Activated effector memory CD4-positive, alpha-beta T cell treated with Interleukin-2 at 50 U/mL for 16 hours (primary cell): ENCODE results near the gene PRR18.

Experiments used
- DNase-seq: peaks from one replicate; pipeline ENCODE4 v3.0.0-alpha.2; 2020

Gene PRR18

DNA sequence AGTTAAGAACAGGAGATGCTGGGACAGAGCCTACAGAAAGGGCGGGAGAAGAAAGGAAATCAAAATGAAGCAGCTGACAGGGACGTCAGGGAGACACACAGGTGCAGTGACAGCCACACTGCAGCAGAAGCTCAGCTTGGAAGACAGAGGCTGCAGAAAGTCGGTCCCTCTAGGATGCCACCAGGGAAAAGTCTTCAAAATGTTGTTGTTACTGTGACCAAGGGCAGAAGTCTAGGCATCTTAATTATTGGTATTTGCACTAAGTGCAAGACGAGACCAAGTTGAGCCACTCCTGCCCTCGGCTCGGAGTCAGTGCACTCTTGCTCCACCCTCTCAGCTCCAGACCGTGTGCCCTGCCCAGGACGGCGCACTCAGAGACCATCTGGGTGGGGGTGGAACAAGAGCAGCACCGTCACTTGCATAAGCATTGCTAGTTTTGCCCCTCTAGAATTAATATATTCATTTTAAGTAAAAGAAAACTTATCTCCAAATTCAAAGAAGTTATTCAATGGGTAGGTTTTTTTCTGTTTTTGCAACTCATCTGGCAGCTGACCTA lies 2.6 kb downstream of the PRR18 start:
- DNase-seq = no peak

DNA sequence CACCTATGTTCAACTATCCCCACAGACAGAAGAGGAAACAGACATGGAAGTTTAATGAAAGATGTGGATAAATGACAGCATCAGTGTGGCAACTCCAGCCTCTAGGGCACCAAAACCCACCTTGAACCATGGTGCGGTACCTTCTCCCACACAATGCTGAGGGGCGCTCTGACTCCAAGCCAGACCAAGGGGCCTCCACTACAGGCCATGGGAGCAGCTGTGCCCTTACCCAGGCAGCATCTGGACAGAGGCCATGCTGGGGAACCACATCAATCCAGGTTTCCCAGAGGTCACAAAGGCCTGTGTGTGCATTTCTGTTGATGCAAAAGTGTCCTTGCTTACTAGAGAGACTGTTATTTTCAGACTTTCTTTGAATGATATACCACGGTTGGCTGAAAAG lies 4.1 kb downstream of the PRR18 start:
- DNase-seq = no peak

DNA sequence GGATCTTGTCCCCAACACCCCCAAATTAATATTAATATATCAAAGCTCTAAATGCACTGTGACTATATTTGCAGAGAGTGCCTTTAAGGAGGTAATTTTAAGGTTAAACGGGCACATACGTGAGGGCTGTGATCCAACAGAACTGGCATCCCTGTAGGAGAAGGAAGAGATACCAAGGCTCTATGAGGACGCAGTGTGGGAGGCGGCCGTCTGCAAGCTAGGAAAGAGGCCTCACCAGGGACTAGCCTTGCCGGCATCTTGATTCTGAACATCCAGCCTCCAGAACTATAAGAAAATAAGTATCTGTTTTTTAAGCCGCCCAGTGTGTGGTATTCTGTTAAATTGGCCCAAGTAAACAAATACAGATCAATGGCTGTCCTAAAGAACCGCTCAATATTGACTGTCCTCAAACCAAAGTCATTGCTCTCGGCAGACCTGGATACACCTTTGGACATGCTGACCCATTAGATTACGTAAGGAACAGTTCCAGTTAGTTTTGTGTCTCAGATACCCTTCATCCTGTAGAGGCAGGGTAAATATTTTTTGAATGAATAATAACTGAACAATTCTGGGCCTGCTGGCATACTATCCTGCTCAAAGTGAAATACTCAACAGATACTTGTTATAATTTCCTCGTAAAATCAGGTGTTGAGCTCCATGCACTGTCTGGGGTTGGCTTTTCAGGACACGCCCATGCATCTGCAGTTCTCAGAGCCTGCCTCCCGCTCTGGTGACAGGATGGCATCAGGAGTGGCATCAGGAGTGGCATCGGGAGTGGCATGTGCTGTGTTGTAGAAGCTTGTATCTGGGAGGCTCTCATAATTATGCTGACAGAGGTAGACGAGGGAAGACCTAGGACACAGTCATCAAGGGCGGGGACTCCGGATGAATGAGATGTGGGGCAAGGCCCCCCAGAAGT lies 6.3 kb downstream of the PRR18 start:
- DNase-seq = no peak

DNA sequence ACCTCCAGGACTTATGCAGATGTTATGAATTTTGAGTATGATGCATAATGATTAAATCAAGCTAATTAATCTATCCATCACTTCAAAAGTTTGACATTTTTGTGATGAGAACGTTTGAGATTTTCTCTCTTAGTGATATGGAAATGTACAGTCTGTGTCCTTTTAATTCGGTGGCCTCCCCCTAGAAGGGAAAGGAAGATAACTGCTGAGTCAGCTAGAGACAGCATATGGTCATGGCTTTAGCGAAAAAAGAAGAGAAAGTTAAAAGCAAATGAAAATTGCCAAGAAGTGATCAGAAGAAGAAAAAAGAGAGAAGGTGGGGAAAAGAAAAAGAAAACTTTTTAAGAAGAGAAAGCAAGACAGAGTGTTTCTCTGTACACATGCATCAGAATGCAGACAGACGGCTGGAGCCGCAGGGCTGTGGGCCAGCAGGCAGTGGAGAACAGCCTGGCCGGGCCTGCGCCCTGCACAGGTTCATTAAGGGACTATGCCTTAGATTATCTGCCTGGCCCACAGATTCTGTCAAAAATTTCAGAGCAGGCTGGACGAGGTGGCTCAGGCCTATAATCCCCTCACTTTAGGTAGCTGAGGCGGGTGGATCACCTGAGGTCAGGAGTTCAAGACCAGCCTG lies 7.7 kb downstream of the PRR18 start:
- no peak for DNase-seq

DNA sequence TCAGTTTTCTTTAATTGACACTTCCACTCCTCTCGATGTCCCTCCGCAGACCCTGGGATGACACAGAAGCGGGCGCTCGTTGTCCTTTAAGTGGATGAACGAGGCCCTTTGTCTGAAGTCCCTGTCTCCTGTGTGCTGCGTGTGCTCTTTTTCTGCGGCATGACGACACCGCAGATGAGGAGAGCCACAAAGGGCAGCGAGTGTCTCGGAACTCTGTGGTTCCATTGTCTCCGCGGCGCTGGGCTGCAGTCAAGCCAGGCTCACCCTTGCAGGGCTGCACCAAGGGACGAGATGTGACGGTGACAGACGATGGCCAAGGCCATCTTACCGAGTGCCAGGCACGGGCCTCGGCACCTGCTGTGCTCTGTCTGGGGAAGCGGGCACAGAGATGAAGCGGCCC lies 10.6 kb downstream of the PRR18 start:
- DNase-seq = no peak

DNA sequence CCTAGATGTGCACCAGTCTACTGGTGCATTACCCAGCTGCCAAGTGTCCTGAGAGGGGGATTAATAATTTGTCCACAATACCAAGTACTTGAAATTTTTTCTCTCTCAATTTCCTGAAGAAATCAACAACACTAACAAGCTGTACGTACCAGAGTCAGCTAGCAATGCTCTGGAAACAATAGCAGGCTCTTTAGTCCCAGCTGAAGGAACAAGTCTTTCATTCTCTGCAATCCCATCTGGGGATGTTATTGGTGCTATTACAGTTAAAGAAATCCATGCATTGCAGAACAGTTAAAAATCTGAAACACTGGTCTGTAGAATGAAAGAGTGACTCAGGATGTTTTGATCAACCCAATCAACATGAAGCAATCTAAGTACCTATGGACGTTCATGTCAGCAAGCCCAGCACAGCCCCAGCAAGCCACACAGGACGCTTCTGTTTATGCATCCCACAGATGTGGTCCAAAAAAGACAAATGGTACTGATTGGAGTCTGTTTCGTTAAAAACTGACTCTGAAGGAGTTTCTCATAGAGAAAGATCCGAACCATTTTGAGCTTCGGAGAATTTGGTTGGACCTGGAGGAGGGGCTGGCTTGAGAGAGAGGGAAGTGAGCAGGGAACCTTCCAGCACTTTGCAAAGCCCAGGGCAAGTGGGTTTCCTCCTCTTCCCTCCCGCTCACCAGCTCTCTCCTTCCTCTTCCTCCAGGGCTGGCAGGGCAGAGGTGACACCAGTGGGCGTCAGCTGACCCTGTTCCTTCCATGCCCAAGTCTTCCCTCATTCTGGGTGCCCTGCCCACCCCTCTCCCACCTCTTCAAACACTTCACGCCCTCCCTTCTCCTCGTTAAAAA lies 11.9 kb downstream of the PRR18 start:
- DNase-seq = no peak

DNA sequence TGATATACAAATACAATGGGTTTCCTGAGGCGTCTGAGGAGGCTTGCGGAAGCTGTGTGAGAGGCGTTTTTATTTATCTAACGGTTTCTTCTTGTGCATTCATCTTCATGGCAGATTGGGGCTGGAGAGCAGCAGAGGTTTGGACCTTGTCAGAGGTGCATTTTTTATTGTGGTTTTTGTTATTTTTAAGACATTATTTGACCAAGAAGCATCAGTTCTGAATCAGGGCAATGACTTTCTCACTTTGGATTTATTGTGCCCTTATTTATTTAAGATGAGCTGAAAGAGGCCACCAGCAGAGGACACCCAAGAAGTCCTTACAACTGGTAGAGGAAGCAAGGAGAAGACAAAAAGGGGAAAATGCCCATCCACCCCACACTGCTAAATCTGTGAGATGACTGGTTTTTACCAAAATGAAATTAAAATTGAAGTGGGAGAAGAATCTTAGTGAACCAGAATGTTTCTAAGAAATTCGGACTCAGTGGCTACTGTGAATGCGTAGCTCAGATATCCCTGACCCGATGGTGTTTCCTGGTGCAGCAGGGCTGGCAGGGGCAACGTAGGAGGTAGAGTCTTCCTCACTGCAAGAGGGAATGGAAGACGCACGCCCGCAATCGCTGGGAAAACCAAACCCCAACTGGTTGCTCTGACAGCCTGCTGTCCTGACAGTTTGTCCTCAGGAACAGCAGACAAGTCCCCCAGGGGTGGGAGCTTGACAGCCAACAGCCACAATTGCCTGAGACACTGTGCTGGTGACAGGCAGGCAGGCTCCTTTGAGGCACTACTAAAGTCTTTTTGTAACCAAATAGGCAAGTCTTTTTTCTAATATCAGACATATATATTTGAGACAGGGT lies 14.2 kb downstream of the PRR18 start:
- no peak for DNase-seq

DNA sequence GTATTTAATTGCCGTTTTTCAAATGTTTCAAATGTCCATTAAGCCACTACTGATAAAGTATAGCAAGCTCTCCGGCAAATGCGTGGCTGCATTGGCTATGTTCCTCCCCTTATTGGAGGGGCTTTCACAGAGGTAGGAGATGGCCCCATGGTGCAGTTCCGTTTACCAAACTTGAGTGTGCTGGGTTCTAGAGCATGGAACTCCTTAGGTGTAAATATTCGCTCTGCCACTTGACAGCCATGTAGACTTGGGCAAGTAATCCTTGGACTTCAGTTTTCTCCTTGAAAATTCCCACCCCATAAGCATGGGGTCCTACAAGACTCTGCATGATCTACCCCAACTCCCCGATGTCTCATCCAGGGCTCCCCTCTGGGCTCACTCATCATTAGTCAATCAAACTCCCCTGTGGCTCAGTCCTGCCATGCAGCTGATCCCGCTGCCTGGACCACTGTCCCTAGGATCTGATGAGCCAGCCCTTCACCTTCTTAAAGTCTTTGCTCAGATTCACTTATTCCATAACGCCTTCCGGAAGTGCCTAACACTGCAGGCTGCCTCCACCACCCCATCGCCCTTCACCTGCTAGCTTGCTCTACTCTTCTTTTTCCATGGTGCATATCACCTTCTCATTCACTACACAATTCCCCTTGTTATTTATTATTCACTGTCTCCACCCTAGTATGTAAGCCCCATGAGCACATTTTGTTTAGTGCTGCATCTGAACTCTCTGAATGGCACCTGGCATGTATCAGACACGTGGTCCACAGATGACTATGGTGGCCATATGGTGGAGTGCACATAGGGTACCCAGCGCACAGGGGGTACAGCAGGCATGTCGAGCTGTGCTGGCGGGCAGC lies 18.8 kb downstream of the PRR18 start:
- DNase-seq = no peak

DNA sequence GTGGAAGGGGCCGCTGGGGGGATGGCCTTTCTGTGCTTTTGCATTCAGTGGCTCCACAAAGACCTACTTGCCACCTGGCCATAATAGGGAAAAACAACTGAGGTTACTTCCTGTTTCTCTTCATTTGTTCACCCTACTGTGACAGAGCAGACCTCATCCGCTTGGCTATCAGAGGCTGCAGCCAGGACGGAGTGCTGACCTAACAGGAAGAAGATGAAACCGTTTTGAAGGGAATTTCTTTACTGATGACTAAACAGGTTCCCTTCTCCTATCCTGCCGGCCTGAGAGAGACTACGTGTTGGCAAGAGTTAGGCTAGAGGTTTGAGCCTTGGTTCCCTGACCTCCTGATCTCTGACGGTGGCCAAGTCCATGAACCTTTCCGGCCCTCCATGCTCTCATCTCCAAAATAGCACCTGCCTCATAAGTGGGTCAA lies 21.3 kb downstream of the PRR18 start:
- DNase-seq = no peak

DNA sequence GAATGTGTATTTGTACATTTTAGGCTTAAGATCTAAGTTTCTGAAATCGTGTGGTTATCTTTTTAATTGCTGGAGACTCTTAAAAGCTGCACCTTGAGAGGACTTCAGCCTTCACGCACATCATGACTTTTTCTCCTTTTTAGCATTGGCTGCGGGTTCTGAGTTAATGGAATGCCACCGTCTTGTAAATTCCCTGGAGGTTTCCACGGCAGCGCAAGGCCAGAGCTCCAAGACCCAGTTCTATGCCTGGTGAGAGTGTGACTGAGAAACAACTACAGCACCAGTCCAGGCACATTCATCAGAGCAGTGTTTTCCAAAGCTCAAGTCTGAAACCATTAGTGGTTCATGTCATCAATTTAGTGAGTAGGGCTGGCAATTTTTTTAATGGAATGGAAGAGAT lies 23.0 kb downstream of the PRR18 start:
- DNase-seq = no peak

DNA sequence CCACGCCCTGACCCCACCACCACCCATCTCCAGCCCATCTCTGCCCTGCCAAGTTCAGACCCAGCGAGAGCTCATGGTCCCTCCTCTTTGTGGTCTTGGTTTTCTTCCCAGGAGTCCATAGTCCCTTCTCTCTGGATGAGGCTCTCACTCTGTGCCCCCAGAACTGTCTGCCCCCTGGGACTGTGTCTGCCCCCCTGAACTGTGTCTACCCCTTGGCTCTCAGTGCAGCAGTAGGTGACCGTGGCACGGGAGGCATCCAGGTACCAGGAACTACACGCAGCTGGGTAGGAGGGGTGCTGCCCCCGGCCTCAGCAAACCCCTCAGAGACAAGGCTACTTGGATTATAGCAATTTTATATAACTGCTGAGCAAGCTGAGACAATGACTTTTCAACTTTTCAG lies 23.6 kb downstream of the PRR18 start:
- DNase-seq = no peak

DNA sequence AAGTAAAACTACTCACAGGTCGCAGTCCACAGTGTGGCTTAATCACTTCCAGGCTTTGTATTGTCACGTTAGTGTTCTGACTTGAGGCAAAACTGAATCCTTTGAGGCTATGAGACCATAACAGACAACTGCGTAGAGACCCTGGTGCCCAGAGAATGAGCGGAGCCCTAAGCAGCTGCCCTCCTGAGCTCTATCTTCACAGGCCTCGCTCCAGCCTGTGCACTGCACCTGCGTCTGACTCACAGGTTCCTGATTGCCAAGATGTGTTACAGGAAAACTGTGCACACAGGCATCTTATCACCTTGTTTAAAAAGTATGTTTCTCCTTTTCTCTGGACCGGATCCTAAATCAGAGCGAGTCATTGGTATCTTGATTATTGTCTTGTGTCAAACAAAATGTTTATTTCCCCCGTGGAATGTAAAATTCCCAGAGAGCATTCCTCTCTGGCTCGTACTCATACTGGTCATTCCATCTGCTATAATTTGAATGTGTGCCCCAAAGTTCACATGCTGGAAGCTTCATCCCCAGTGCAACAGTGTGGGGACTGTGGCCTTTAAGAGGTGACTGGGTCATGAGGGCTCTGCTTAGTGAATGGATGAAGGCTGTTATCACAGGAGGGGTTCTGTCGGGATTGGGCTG lies 25.7 kb downstream of the PRR18 start:
- no peak for DNase-seq

DNA sequence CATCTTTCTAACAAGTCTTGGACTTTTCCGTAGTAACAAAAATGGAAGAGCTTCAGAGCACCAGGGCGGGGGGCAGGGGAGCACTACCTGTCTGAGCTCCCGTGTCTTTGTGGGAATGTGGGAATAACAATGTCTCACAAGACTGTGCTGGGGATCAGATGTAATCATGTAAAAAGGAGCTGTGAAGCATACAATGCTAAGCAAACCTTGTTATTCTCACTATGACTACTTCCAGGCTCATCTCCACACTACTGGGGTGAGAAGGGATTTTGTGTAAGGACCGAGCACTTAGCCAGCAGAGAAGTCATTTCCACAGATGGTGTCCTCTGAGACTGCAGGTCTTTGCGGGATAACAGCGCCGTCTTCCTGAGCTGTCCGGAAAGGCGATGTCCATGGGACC lies 27.1 kb downstream of the PRR18 start:
- DNase-seq = no peak

DNA sequence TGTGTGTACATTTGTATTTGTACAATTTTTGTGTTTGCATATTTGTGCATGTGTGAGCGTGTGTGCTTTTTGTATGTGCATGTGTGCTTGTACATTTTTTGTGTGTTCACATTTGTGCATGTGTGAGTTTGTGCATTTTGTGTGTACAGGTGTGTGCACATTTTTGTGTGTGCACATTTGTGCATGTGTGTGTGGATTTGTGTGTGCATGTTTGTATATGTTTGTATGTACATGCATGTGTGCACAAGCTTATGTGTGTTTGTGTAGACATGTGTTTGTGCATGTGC lies 28.9 kb downstream of the PRR18 start:
- no peak for DNase-seq

DNA sequence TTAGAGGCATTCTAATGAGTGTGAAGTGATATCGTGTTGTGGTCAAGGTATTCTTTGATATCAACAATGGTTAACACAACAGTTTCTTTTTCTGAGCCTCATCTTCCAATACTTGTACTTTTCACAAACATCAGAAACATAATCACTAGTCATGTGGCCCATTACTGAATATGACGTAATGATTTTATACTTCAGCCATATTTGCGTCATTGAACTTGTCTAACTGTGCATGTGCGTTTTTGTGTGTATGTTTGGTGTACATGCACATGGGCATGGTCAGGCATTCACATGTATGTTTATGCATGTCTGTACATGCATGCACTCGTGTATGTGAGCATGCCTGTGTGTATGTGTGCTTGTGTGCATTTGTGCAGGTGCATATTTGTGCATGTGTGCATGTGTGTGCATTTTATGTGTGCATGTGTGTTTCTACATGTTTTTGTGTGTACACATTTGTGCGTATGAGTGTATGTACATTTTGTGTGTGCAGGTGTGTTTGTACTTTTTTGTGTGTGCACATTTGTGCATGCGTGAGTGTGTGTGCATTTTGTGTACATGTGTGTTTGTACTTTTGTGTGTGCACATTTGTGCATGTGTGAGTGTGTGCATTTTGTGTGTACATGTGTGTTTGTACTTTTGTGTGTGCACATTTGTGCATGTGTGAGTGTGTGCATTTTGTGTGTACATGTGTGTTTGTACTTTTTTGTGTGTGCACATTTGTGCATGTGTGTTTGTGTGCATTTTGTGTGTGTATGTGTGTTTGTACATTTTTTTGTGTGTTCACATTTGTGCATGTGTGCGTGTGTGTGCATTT lies 29.4 kb downstream of the PRR18 start:
- DNase-seq = no peak

DNA sequence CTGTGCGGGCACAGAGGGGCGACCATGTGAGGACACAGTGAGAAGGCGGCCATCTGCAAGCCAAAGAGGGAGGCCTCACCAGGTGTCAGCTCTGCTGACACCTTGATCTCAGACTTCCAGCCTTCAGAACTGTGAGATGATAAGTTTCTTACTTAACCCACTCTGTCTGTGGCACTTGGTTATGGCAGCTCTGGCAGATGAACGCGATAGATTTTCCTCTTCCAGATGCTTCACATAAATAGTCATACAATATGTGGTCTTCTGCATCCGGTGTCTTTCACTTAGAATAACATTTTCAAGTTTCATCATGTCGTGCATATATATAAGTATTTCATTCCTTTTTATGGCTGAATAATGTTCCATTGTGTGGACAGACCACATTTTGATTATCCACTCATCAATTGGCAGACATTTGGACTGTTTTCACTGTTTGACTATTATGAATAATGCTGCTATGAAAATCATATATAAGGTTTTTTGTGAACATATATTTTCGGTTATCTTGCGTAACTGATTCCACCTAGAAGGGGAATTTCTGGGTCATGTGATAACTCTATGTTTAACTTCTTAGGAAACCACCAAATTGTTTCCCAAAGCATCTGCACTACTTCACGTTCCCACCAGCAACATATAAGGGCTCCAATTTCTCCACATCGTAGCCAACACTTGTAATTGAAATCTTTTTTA lies 30.2 kb downstream of the PRR18 start:
- no peak for DNase-seq

DNA sequence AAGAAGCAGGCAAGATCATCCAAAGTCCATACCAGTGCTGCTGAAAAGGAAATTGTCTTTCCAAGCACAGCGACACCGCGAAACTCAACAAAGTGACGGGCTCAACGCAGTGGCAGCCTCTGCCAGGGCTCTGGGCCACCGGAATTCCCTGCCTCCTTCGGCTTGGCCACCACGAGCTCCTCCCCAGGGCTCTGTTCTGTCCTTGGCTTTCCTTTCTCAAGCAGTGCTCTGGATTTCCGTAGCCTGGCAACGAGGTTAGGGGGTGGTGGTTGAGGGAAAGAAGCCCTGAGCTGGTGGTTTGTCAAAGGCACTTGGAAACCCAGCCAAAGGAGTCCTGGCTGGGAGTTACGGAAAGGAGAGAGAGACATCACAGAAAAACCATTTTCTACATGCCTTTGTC lies 31.2 kb downstream of the PRR18 start:
- DNase-seq = no peak

DNA sequence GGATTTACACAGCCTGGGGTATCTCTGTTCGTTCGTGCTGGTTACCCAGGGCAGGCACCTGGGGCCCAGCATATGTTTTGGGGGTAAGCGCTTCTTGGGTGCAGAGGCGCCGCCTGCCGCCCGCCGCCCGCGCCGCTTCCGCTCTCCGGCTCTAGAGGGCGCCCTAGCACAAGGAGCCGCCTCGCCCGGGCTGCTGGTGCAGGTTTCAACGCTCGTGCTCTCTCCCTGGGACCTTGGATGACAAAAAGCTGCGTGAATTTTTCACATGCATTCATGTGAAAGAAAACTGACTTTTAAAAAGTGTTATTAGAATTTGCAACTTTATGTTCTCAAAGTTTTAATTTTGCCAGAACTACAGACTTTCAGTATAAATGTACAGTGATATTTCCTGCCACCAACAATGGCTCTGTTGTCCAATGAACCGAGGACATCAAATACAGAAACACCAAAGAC lies 32.5 kb downstream of the PRR18 start:
- peak; percentile 82 for DNase-seq

DNA sequence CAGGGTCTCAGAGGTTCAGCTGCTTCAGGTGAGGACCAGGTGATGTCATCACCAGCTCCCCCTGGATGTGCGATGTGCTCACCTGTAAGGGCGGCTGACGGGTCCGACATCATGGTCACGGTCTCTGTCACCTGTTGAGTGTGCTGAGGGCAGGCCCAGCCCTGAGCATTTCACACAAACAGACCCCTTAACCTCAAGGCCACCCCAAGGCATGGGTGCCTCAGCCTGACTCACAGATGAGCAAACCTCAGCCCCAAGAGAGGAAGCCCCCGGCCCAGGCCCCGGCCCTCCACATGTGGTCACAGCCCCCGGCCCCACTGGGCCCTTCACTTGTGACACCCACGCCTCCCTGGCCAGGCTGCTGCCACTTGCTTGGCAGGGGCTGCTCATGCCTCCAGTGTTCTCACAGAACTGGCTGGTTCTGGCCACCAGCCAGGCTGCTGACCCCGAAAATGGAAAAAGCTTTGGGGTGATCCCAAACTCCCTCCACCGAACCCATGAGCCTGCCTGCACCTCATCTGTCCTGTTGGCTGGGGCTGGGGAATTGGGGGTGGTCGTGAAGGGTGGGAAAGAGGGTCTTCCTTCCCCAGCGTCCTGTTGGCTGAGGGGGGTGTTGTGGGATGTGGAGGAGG lies 33.3 kb downstream of the PRR18 start:
- no peak for DNase-seq
